Fibroblast of pulmonary artery (primary cell): Measurements from ENCODE around the gene KCNK2.

ENCODE experiments used
- DNase-seq: peaks from one replicate; pipeline ENCODE4 v3.0.0-alpha.2; 2010; ENCODE audit warnings: low read depth
- H3K4me3 ChIP-seq: replicated peaks from 2 replicates; pipeline ENCODE4 v1.5.1; 2011; ENCODE audit warnings: low read depth, mild to moderate bottlenecking, control low read depth, low read length, moderate library complexity
- CTCF ChIP-seq: IDR thresholded peaks from 2 replicates; pipeline ENCODE4 v1.5.1; 2011; ENCODE audit warnings: mild to moderate bottlenecking, control low read depth, low read length, inconsistent platforms; ENCODE audit errors: missing control alignments

The KCNK2 gene

GRCh38 chr1:215128504-215128903 lies 46.0 kb downstream of the KCNK2 start:
- DNase-seq, result no peak
- TF ChIP-seq CTCF, result no peak
- no peak overlapping the region for H3K4me3 ChIP-seq

- no peak for TF ChIP-seq CTCF
- DNase-seq, result no peak
- H3K4me3 ChIP-seq, result no peak overlapping the region
These were observed 48.8 kb downstream of the KCNK2 start for GRCh38 chr1:215131291-215131690.

DNA sequence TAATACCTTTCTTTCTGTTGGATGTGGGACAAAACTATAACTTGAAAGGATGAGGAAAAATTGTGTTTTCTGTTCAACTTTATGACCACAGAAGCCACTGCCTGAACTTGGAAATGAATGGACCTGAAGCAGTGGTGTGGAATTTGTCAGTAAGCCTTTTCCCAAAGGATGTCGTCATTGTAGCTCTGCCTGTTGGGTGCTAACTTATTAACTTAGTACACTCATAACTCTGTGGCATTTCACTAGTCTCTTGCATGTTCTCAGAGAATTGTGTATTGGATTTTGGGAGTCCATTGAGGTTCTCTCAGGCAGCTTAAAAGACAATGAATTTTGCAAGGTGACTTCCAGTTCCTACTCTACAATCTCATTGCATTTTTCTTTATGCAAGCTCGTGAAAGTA lies 49.6 kb downstream of the KCNK2 start:
- H3K4me3 ChIP-seq, result no peak overlapping the region
- DNase-seq, result no peak
- TF ChIP-seq CTCF, result no peak

DNA sequence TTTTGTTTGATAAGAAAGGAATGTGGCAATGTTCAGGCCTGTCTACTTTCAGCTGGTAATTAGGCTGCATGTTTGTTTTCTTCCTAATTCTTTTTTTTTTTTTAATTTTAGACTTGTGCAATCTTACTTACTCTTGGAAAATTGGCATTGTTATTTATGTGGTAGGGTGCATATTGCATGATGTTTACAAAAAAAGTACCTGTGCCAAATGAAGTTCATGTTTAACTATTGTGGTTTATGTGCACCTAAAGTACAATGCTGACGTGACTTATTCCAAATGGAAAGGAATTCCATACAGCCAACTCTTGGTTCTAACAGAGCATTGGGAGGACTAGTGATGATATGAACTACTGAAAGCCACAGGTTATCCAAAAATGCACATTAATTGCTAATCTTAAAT lies 51.0 kb downstream of the KCNK2 start:
- no peak for TF ChIP-seq CTCF
- DNase-seq, result no peak
- no peak overlapping the region for H3K4me3 ChIP-seq

DNA sequence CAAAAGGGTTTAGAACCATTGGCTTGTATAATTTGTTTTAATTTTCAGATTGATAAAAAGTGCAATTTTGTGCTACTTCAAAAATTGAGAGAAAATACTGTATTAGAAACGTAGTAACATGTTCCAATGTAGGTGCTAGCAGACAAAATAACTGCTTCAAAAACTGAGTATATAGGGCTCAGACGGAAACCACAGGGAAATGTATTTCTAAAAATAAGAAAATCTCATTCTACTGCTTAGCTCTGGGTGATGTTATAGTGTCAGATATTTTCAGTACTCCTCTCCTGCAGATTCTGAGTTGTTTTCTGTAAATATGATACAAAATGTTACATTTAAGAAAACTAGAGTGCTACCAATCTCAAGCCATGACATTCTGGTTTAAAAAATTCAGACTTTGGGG lies 55.4 kb downstream of the KCNK2 start:
- TF ChIP-seq CTCF, result no peak
- DNase-seq, result no peak
- H3K4me3 ChIP-seq, result no peak overlapping the region

DNA sequence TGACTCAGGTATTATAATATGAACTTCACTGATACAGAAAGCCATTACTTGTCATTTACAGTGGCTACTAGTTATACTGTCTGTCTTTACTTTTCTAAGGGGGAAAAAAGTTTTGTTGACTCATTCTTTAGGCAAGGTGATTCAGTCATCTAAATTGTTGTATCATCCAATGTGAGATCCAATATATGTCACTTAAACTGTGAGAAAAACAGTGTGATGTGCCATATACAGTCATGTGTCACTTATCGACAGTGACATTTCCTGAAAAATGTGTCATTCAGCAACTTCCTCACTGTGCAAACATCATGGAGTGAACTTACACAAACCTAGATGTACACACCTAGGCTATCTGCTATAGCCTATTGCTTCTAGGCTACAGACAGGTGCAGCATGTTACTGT lies 57.6 kb downstream of the KCNK2 start:
- no peak overlapping the region for H3K4me3 ChIP-seq
- no peak for DNase-seq
- no peak for TF ChIP-seq CTCF

- H3K4me3 ChIP-seq, result no peak overlapping the region
- no peak for DNase-seq
- TF ChIP-seq CTCF, result no peak
These were observed 58.9 kb downstream of the KCNK2 start for GRCh38 chr1:215141460-215141859.
